Activated CD8-positive, alpha-beta memory T cell treated with anti-CD3 and anti-CD28 coated beads for 4 hours (primary cell): ENCODE data around the gene HMGCS1.
"Not testable (repeated sequence)": the region's sequence is repeated elsewhere in the genome, so short reads cannot be mapped to it uniquely, and the experiment has no call there.

Source experiments
- DNase-seq, 2 donors: peaks; one replicate each; pipeline ENCODE4 v3.0.0-alpha.2; 2020; ENCODE audit warnings: low read depth in 2 of 2

HMGCS1 gene

DNA sequence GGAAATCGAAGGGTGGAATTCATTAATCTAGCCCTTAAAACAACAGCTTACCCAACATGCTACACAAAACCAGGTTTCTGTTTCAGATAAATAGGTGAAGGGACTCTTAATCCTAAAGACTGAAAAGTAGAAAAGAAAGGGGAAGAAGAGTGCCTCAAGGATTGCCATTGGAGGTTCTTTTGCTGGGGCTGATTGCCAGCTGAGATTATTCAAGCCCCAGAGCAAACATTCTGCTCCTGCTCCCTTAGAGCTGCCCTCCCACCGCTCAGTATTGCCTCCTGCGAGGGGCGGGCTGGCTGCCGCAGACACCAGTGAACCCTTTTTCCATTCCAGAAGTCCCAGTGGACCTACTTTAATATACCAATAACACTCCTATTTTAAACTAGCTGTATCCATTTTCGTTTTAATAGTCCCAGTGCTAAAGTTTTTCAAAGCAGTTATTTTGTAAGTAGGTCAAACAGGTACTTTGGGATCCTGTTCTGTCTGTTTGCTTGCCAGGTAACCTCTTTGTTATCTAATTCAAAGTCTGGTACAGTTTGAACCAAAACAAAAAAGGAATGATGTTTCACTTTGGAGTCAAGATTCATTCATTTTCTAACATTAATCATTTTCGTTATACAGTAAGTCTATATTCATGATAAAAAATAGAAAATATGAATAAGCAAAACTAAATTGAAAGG is 38.6 kb downstream of the HMGCS1 start:
- DNase-seq: no peak

DNA sequence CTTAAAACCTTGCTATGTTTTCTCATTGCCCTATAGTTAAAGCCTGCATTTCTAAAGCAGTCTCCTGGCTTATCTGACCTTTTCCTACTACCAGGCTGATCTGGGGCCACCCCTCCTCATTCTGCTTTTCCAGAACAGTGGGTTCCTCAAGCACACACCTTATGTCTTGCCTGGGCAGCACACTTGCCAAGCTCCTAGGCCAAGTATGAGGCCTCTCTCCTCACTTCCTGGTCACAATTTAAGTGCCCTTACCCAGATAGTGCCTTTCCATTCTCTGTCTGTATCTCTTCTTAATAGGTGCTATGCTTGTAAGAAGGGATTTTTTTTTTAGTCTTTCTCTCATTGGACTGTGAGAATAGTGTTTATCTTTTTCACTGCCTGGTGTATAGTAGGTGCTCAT is 39.7 kb downstream of the HMGCS1 start:
- no peak for DNase-seq

GRCh38 chr5:43270645-43271044 is 42.6 kb downstream of the HMGCS1 start:
- DNase-seq: no peak

DNA sequence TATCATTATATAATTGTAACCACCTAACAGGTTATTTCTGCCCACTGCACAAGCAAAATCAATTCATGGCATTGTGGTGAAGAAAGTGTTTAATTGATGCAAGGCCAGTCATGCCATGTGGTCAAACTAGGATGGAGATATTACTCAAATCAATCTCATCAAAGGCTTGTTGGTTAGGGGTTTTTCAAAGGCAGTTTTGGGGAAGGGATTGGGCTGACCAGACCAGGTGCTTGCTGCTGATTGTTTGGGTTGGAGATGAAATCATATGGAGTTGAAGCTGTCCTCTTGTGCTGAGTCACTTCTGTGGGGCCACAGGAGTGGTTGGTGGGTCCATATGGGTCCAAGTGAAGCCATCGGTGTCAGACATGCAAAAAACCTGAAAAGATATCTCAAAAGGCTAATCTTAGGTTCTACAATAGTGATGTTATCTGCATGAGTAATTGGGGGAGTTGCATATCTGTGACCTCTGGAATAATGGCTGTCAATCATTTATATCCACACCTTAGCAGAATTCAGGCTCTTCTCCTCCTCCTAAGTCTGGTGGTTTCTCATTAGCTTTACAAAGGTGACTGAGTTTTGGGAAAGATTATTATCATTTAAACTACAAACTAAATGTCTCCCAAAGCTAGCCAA is 44.9 kb downstream of the HMGCS1 start:
- DNase-seq: no peak

DNA sequence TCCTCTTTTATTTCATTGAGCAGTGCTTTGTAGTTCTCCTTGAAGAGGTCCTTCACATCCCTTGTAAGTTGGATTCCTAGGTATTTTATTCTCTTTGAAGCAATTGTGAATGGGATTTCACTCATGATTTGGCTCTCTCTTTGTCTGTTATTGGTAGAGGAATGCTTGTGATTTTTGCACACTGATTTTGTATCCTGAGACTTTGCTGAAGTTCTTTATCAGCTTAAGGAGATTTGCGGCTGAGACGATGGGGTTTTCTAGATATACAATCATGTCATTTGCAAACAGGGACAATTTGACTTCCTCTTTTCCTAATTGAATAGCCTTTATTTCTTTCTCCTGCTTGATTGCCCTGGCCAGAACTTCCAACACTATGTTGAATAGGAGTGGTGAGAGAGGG is 50.9 kb downstream of the HMGCS1 start:
- DNase-seq: not testable (repeated sequence)

DNA sequence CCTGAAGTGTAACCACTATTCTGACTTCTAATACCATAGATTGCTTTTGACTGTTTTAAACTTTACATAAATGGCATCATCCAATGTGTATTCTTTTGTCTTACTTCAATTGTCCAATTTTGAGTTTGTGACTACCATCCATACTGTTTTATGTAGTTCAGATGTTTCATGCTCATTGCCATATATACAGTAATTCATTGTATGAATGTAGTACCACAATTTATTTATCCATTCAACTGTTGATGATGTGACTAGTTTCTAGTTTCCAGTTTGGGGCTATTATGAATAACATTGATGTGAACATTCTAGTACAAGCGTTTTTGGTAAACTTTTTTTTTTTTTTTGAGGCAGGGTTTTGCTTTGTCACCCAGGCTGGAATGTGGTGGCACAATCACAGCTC is 55.1 kb downstream of the HMGCS1 start:
- DNase-seq: no peak

GRCh38 chr5:43256261-43256966 is 56.8 kb downstream of the HMGCS1 start:
- DNase-seq: no peak

- no peak for DNase-seq
Measured at GRCh38 chr5:43255704-43256103, 57.5 kb downstream of the HMGCS1 start.

DNA sequence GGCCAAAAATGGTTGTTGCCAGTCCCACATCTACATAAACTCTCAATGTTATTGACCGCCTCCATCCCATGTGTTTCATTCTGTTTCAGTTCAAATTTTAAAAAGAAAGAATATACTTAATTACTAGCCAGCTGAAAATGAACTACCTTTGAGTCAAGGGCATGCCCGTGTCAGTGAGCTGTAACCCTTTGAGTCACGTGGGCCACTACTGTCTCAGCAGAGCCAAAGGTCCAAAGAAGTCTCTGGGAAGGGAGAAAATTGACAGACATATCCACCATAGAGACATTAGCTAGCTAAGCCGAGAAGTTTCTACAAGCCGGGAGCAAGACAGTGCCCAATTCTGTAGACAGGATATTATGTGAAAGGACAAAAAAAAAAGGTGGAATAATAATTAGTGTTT is 61.5 kb downstream of the HMGCS1 start:
- DNase-seq: no peak

GRCh38 chr5:43245724-43246385 is 67.4 kb downstream of the HMGCS1 start:
- no peak for DNase-seq

DNA sequence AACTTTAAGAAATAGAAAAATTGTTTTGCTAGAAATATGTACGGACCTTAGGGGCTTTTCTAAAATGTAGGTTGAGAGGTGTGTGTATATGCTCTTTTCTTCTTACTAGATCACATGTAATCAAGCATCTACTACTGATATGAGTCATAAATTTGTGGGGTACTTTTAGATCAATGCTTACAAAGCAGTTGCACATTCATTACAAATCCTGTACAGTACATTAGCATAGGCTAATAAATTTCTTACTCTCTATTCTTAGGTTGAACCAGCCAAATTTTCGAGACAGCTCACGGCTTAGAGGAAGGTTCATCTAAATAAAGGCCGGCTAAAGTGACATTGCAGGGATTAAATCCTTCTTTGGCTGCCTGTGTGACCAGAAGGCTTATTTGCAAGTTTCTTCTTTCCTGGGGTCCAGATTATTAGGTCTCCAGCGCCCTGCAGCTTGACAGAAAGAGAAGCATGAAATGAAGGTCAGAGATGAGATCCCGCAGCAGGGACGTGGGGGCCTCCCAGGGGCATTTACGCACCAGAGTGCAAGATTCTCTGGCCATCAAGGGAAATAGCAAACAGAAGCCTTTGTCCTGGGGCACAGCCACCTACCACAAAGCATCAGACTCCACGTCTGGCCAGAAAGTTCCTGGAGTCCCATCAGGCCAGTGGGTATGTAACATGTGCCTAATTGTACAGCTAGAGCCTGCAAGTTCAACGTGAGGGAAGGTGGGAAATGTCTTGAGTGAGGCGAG is 68.2 kb downstream of the HMGCS1 start:
- DNase-seq: no peak

- DNase-seq: no peak
Measured at GRCh38 chr5:43243270-43243669, 69.9 kb downstream of the HMGCS1 start.

- DNase-seq: no peak
Measured at GRCh38 chr5:43242196-43242595, 71.0 kb downstream of the HMGCS1 start.
